ENCODE measurements around the gene TSHB. TPM values are rescaled to one million over a fixed set of nuclear protein-coding genes. Genes with fewer than 3 reads are reported as not detected.
A peak's percentile ranks its signal among the peaks of the same experiment; 100 is the strongest.

Gene TSHB
- total and polyA plus RNA-seq, 11 donors, result not detected

DNA sequence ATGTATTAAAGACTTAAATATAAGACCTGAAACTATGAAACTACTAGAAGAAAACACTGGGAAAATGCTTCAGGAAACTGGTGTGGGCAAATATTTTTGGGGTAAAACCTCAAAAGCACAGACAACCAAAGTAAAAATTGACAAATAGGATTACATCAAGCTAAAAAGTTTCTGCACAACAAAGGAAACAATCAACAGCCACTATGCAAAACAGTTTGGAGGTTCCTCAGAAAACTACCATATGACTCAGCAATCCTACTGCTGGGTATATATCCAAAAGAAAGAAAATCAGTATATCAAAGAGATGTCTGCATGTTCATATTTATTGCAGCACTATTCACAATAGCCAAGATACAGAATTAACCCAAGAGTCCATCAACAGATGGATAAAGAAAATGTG, 17.1 kb downstream of the TSHB start:
- Histone ChIP-seq H3K9me3 (peaks cover 0 to 8% (median 0%) of the 10 kb centered on the region in 12 donors), H3K27ac (no peak overlapping the region), H3K27me3 (no peaks in the 10 kb centered on the region), H3K4me1 (no peaks in the 10 kb centered on the region), H3K4me3 (no peak overlapping the region), H3K36me3 (peaks cover 0 to 5% (median 0%) of the 10 kb centered on the region in 9 donors)
- intact Hi-C loops (cut with DNase I), result no loop called here
- DNase-seq (no peak), ATAC-seq (no peak)
- TF ChIP-seq CTCF (IDR thresholded peaks at IDR 0.05) (no peak), POLR2A (IDR thresholded peaks at IDR 0.05) (no peak)

DNA sequence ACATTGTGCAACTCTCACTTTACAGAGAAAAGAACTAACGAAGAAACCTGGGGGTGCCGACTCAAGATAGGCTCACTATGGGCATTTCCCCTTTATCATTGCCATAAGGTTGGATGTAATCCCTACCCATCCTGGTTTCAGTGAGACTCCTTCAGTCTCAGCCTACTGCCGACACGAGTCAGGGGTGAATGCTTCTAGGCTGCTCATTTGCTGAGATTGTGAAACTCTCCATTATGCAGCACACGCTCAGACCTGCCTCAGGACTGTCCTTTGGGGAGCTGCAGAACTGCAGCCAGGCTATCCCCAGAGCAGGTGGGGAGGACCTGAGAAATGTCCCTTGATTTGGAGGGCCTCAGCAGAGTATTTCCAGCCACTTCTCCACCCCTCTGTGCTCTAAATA, 22.2 kb downstream of the TSHB start:
- Histone ChIP-seq H3K4me3 (no peak overlapping the region), H3K36me3 (peaks cover 0 to 5% (median 0%) of the 10 kb centered on the region in 9 donors), H3K9me3 (peaks cover 0 to 2% (median 0%) of the 10 kb centered on the region in 12 donors), H3K27ac (no peak overlapping the region), H3K27me3 (no peaks in the 10 kb centered on the region), H3K4me1 (no peaks in the 10 kb centered on the region)
- intact Hi-C loops (cut with DNase I), result loop anchor here in 9 of 10 donors (1.0 to 10.0 kb wide), 7 partner anchors 60 to 75 kb away; no protein-coding TSS in a partner anchor
- TF ChIP-seq POLR2A (IDR thresholded peaks at IDR 0.05) (no peak), CTCF (IDR thresholded peaks at IDR 0.05) (no peak)
- no peak for ATAC-seq
- 82 to 90% (median 85%) methylated on average over 4 to 5 of the region's 5 CpGs for WGBS, 4 donors
- DNase-seq, result no peak

- TF ChIP-seq POLR2A (IDR thresholded peaks at IDR 0.05) (no peak), CTCF (IDR thresholded peaks at IDR 0.05) (peak; percentile 68 to 92 (median 78))
- Histone ChIP-seq H3K4me3 (no peak overlapping the region), H3K9me3 (no peaks in the 10 kb centered on the region), H3K36me3 (peaks cover 0 to 9% (median 0%) of the 10 kb centered on the region in 9 donors), H3K4me1 (no peaks in the 10 kb centered on the region), H3K27me3 (no peaks in the 10 kb centered on the region), H3K27ac (no peak overlapping the region)
- DNase-seq (peak in 2 of 5 donors; percentile 27 to 56), ATAC-seq (peak in 3 of 4 donors; percentile 69 to 74 (median 71))
- 45 to 48% (median 47%) methylated on average over 9 of the region's 9 CpGs for WGBS, 4 donors
- intact Hi-C loops (cut with DNase I), result loop anchor here in 9 of 10 donors (1.0 to 10.0 kb wide), 7 partner anchors 60 to 75 kb away; no protein-coding TSS in a partner anchor
These were observed 22.9 kb downstream of the TSHB start for GRCh38 chr1:115052454-115053083.

- no peaks in the 10 kb centered on the region for H3K9me3 ChIP-seq
- TF ChIP-seq CTCF (IDR thresholded peaks at IDR 0.05) (no peak), POLR2A (IDR thresholded peaks at IDR 0.05) (no peak)
- no peaks in the 10 kb centered on the region for H3K4me1 ChIP-seq
- ATAC-seq (no peak), DNase-seq (no peak)
- intact Hi-C loops (cut with DNase I), result loop anchor here in 2 of 10 donors (5.0 to 10.0 kb wide), 2 partner anchors 51 to 58 kb away; no protein-coding TSS in a partner anchor
- no peaks in the 10 kb centered on the region for H3K27me3 ChIP-seq
- 48 to 66% (median 62%) methylated on average over 9 of the region's 9 CpGs for WGBS, 4 donors
- H3K36me3 ChIP-seq, result peaks cover 0 to 10% (median 0%) of the 10 kb centered on the region in 9 donors
- peak overlapping the region in 1 of 12 donors; percentile 40 for H3K27ac ChIP-seq
- H3K4me3 ChIP-seq, result no peak overlapping the region
These were observed 26.8 kb downstream of the TSHB start for GRCh38 chr1:115056395-115056798.
